ENCODE measurements around the gene MTHFD1.

The MTHFD1 gene

GRCh38 chr14:64407329-64407728 is 19.2 kb downstream of the MTHFD1 start:
- DNase-seq (ENCODE audit: low read depth, low spot score), result no peak

DNA sequence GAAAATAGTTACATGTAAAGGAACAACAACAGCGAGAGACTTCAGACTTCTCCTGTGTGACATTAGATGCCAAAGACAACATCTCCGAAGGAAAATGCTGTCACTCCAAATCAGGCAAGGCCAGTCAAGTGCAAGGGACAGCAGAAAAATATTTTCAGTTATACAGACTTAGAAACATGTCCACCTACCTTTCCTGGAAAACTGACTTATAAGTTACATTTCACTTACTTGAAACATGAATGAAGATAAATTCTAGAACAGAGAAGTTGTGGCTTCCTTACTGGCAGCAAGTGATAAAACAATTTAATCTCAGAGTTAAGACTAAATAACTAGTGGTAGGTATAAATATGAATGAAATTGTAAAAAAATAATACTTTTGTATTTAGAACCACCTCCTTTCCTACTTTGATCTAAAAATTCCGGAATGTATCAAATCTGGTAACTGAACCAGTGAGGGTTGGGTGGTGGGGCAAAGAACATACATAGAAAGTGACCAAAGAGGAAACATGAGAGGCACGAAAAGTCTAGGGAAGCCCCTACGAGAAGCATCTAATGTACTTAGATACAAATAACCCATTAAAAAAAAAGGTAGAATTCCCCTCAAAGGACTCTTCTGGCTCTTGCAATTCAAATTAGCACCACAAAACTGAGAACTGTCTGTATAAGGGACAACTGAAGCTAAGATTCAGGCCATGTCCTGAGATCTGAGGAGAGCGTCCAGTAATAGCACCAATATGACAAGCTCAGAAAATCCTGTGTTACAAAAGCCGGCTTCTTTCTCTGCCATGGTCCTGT is 21.2 kb downstream of the MTHFD1 start:
- DNase-seq (ENCODE audit: low read depth, low spot score), result no peak

- DNase-seq (ENCODE audit: low read depth, low spot score), result peak; percentile 91
These were observed 22.1 kb downstream of the MTHFD1 start for GRCh38 chr14:64410084-64410774.

DNA sequence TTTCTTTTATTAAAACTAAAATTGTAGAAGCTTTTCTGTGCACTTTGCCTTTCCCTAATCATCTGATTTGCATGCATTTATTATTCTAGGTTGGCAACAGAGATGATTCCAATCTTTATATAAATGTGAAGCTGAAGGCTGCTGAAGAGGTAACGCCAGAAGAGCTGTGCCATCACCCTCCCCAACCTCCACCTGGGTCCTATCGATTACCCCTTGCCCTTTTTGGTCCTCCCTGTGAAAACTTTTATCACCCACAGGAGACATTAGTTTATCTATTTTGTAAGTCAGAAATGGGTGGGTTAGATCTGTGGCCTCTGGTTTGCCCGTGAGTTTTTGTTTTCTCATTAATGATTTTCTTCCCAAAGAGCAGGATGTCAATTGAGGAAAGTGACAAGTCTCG is 22.8 kb downstream of the MTHFD1 start:
- no peak for DNase-seq (ENCODE audit: low read depth, low spot score)

DNA sequence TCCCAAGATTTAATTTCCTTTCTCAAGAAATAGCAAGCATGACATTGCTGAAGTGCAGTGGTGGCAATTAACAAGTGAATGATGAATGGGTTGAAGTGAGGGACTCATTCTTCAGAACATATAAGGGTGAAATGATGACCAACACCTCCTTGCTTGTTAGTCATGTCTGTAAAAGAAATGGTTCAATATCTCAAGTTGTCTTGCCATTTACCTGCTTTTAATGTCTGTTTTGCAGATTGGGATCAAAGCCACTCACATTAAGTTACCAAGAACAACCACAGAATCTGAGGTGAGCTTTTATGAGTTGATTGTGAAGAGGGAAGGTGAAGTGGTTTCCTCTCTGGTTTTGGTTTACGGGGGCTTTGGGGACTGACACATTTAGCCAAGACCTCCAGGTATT is 24.1 kb downstream of the MTHFD1 start:
- no peak for DNase-seq (ENCODE audit: low read depth, low spot score)

DNA sequence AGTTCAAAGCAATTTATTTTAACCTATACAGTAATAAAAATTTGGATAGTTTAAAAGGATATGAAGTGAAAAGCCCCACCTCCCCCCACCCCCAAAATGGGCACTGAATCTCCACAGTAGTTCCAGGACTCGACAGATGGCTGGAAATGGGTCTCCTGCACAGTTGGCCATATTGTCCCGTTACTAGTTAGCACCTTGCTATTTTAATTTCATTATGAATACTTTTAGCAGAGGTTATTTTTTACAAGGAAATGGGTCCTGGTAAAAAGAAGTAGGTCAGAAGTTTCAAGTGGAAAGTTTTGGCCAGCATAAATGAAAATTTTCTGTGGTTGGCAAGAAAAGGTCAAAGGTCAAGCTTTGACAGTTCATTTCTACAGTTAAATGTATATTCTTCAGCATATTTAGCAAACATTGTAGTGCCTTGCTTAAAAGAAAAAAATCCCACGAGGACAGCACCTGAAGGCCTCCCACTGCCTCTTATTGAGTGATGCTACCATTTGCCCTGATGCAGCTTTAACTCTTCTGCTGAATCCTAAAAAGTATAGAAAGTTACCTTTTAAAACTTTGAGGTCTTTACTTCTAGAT is 28.3 kb downstream of the MTHFD1 start:
- DNase-seq (ENCODE audit: low read depth, low spot score), result no peak

DNA sequence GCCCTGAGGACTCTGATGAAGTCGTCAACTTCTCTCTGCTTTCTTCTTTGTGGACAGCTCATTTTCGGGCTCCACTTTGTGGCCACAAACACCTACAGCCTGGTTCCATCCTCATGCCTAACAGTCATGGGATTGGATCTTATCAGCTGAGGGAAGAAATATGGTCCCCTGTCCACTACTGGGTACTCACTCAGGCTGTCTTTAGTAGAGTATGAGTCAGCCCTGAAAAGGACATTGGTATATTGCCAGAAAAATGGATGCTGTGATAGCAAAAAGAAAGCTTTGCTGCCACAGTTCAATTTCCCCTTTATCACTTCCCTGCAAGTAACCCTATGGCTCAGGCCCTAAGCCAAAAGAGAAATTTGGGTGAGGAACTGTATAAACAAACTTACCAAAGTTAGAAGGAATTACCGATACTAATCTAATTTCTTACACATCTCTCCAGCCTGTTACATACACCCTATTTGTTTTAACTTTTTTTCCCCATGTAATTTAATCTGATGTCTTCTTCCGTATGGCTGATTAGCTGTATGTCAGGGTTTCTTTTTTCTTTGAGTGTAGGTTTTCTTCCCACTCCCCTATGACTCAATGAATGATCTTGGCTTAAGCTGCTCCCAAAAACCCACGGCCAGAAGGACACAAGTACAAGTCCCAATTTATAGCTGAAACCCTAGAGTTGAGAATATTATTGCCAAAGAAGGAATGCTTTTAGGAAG is 29.1 kb downstream of the MTHFD1 start:
- no peak for DNase-seq (ENCODE audit: low read depth, low spot score)

GRCh38 chr14:64417771-64418125 is 29.6 kb downstream of the MTHFD1 start:
- no peak for DNase-seq (ENCODE audit: low read depth, low spot score)

DNA sequence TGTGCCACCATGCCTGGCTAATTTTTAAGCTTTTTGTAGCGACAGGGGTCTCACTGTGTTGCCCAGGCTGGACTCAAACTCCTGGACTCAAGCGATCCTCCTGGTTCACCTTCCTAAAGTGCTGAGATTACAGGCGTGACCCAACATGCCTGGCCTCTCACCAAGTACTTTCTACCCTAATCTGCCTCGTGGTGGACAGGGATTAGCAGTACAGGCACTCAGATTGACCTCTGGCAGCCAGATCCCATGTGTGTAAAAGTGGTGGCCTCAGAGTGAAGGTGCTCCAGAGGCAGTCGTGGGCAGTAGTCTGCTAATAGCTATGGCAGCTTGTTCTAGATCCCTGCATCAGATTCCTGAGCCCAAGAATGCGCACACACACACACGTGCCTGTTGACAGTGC is 30.9 kb downstream of the MTHFD1 start:
- DNase-seq (ENCODE audit: low read depth, low spot score), result no peak

DNA sequence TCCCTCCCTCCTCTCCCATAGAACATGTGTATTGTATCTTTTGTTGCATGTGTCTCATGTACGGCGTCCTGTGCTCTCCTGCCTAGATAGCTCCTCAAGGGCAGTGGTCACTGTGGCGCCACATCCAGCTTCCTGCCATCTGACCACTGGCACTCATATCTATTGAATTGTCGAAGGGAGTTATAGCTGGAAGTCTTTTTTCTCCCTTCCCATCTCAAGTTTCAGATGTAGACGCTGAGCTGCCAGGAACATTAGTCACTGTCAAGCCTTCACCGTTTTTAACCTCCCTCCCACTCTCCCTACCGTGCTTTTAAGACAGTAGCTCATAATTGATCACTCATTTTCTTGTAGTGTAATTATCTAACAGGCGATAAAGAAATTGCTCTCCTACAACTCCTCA is 33.0 kb downstream of the MTHFD1 start:
- DNase-seq (ENCODE audit: low read depth, low spot score), result no peak

DNA sequence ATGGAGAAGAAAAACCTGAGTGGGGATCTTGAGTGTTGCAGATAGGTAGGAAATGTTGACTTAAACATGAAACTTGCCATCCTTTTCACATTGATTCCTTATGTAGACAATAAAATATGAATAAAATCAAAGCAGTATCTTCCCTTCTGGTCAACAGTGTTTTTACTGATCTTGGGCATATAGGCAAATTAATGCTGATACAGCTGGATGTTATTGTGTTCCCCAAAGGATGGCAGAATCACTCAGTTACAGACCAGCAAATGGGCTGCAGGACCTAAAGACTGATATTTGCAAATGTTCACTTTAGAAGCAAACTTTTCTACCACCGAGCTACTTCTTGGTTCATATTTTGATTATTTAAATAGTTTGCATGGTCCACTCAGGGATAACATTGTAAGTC is 33.9 kb downstream of the MTHFD1 start:
- no peak for DNase-seq (ENCODE audit: low read depth, low spot score)

DNA sequence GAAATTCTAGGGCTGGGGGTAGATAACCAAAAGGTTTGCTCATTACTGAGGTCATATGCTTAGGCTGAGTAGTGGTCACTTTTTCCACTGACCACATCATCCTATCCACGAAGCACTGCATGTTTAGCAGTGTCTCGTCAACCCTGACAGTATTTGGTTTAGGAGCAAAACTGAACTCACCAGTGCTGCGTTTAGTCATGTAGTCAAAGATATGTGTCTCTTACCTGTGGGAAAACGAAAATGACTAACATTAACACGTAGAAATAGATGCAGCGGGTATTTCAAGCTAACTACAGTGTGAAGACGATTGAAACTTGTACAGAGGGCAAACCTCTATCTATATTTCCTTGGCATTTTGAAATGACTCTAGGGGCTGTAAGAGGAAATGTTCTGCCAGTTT is 34.6 kb downstream of the MTHFD1 start:
- no peak for DNase-seq (ENCODE audit: low read depth, low spot score)

- DNase-seq (ENCODE audit: low read depth, low spot score), result no peak
These were observed 35.8 kb downstream of the MTHFD1 start for GRCh38 chr14:64423987-64424386.

- DNase-seq (ENCODE audit: low read depth, low spot score), result no peak
These were observed 46.4 kb downstream of the MTHFD1 start for GRCh38 chr14:64434528-64434927.

- no peak for DNase-seq (ENCODE audit: low read depth, low spot score)
These were observed 50.2 kb downstream of the MTHFD1 start for GRCh38 chr14:64438181-64438841.

- DNase-seq (ENCODE audit: low read depth, low spot score), result no peak
These were observed 51.0 kb downstream of the MTHFD1 start for GRCh38 chr14:64439141-64439540.

DNA sequence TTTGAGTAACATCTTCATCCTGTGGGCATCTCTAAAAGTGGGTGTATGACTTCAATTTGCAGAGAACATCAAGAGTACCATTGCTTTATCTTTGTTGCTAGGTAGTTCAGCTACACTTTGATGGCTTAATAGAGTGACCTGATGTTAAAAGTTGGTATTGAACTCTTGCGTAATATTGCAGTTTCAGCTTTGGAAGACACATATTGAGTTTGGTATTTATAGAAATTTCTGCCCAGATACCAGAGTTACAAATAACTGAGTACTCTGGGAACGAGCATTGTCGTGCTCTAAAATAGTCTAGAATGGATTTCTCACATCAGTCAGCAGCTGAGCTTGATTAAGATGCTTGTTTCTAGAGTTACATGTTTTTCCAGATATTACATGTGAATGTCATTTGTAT is 52.3 kb downstream of the MTHFD1 start:
- no peak for DNase-seq (ENCODE audit: low read depth, low spot score)

DNA sequence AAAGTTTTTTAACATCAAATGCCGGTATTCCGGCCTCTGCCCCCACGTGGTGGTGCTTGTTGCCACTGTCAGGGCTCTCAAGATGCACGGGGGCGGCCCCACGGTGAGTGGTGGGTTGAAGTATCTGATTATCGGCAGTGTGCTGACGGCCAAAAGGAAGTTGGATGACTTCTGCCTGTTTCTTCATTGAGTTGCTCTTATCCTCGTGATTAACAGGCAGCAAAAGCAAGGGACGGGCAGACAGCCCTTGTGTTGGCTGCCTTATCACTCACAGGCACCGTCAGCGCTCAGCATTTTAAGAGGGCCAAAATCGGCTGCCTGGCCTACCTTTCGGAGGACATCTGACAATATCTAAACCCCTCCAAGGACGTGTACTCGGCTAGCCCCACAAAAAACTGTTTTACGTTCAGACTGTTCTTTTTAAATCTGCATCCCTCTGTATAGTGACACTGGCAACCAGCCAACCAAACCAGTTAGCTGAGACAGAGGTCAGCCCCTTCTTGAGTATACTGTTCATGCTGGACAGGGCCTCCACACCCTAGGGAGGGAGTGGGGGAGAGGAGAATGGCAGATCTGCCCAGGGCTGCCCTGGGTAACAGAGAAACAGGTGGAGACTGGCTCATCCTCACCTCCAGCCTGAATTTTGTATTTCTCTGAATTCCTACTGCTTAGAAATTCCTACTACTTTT is 54.3 kb downstream of the MTHFD1 start:
- DNase-seq (ENCODE audit: low read depth, low spot score), result no peak

DNA sequence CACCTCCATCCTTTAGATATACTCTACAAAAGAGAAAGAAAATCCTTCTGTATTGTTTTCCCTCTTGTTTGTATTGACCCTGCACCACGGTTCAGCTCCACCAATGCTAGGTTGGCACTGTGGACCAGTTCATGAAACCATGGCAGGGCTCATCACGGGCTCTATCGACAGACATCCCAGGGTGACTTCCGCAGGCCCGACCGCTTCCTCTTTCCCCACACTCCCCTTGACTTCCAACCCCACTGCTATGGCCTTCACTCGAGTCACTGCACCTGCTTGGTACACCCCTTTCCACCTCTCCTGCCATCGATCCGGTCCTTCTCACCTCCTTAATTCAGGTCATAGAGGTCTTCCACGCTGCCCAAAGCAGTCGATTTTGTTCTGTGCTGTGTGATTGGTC is 56.0 kb downstream of the MTHFD1 start:
- no peak for DNase-seq (ENCODE audit: low read depth, low spot score)

- DNase-seq (ENCODE audit: low read depth, low spot score), result no peak
These were observed 57.1 kb downstream of the MTHFD1 start for GRCh38 chr14:64444984-64445845.
